AG10803 (cell line): Measurements from ENCODE around the gene OR2T4.

Experiments
- DNase-seq: peaks from one replicate; pipeline ENCODE4 v3.0.0; 2010; ENCODE audit warnings: low read depth
- H3K4me3 ChIP-seq: 2 replicates; pipeline ENCODE4 v1.5.1; 2011; ENCODE audit warnings: mild to moderate bottlenecking, low read length, control low read depth
- TF ChIP-seq, protein P1 (sequence below): conservative IDR thresholded peaks from 2 replicates; pipeline ENCODE4 v1.5.1; 2011; ENCODE audit warnings: mild to moderate bottlenecking, low read length, control low read depth, inconsistent platforms

Gene OR2T4

DNA sequence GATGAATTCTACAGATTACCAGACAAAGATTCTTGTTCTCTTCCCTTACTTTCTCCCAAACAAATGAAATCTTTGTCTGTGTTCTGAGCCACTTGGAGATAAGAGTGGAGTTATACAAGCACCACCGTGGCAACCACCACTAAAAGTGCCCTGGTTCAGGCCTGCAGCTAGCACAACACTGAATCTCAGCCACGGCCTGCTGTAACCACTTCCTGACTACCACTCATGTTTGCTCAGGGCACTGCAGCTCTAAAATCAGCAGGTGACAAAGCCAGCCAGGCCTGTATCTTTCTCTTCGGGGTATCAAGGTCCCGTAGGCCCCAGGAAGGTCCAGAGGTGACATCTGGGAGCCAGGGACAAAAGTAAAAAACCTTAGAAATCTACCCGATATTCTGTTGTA, 10.9 kb downstream of the OR2T4 start:
- no peak overlapping the region for H3K4me3 ChIP-seq
- TF ChIP-seq, protein P1, sequence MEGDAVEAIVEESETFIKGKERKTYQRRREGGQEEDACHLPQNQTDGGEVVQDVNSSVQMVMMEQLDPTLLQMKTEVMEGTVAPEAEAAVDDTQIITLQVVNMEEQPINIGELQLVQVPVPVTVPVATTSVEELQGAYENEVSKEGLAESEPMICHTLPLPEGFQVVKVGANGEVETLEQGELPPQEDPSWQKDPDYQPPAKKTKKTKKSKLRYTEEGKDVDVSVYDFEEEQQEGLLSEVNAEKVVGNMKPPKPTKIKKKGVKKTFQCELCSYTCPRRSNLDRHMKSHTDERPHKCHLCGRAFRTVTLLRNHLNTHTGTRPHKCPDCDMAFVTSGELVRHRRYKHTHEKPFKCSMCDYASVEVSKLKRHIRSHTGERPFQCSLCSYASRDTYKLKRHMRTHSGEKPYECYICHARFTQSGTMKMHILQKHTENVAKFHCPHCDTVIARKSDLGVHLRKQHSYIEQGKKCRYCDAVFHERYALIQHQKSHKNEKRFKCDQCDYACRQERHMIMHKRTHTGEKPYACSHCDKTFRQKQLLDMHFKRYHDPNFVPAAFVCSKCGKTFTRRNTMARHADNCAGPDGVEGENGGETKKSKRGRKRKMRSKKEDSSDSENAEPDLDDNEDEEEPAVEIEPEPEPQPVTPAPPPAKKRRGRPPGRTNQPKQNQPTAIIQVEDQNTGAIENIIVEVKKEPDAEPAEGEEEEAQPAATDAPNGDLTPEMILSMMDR: no peak
- no peak for DNase-seq

DNA sequence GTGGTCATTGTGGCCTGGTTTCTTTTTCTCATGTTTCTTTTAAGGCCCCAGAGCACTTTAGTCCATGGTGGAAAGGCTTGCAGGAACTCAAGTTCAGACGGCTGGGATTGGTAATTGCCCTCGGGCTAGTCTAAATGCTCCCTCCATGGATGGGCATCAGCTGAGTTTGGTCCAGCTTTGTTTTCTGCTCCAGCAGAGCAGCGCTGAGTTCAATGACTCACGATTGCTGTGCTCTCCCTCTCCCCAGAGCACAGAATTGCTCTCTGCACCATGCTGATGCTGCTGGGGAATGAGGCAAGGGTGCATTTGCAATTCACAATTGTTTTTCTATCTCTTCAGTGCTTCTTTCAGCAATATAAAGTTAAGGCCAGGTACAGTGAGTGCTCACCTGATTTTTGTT, 12.3 kb downstream of the OR2T4 start:
- H3K4me3 ChIP-seq: no peak overlapping the region
- DNase-seq: no peak
- TF ChIP-seq, protein P1: no peak

DNA sequence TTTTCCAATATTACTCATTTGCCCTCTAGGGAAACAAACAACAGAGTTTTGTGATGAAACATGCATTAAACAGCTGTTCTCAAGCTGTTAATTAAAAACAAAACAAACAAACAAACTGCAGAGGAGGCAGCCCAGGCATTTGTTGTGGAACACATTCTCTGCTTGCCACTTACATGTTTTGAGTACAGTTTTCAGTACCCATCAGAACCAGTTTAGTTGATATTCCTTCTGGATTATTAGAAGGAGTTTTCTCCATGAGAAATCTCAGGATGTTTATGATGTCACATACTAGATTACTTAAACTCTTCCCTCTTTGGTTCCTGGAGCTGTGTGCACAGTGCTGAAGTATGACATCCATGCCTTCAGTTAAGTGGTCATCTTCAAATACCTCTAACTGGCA, 14.0 kb downstream of the OR2T4 start, which contains the start of gene OR2T6:
Gene OR2T6, plus strand, starts transcription at position 301 of the 400 bp plus-strand sequence. CDS start 11,863 bp downstream, outside the sequence.
- DNase-seq: no peak
- TF ChIP-seq, protein P1: no peak
- H3K4me3 ChIP-seq: no peak within 1 kb of the TSS

DNA sequence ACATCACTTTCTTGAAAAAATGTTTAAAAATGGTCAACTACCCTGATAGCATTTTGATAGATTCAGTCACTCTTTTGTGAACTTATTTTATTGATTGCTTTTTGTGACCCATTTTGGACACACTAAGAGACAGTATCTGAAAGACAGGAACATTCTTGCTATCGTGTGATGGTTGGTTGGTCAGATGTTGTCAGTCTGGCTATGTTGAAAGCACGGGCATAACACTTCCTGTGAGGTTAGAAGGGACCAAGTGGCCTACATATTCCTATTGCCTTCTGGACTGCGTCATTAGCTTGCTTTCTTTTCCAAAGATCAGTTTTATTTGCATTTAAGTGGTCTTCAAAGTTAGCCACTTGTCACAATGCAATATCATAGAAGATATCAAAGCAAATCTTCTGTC, 15.5 kb downstream of the OR2T4 start:
- TF ChIP-seq, protein P1: no peak
- no peak overlapping the region for H3K4me3 ChIP-seq
- no peak for DNase-seq

DNA sequence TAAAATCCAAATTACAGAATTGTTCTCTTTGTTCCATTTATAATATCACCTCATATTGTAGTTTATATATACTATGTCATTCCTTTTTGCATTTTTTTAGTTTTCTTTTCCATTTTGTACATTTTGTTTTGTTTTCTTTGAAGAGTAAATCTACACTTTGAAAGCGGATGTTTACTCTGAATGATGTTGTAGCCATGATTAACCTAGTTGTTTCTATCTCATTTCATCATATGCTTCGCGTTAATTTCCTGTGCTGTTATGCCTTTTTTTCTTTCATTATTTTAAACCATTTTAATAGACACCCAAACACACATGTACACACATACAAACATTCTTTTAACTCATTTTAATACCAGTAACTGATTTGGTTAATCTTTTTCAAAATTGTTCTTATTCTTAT, 19.4 kb downstream of the OR2T4 start:
- TF ChIP-seq, protein P1: no peak
- no peak for DNase-seq
- no peak overlapping the region for H3K4me3 ChIP-seq

DNA sequence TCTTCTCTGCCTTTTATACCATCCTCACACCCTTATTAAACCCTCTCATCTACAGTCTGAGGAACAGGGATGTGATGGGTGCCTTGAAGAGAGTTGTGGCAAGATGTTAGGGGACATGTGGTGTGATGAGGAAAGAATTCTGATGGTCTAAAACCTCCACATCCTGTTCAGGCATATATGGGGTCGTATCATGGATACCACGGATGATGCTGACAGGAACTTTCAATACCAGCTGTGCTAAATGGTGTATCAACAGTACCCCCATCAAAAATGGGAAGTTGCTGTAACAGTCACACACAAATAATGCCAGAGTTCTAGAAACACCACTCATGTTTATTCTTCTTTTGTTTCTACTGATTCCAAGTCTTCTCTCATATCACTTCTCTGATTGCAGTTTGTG, 27.0 kb downstream of the OR2T4 start:
- no peak overlapping the region for H3K4me3 ChIP-seq
- no peak for DNase-seq
- TF ChIP-seq, protein P1: no peak

DNA sequence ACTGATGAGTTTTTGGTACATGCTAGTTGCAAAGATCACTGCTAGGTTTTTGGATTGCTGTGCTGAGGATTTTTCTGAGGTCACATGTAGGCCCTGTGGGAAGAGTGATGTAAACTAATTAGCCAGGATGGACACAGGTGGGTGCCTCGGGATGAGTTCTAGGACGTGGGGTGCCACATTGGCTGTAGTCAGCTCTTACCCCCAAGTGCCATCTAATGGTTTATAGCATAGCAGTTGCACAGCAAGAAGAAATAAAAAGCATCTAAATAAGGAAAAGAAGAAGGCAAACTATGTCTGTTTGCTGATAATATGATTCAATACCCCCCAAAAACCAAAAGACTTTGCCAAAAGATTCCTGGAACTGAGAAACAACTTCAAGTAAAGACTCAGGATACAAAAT, 31.6 kb downstream of the OR2T4 start:
- no peak overlapping the region for H3K4me3 ChIP-seq
- TF ChIP-seq, protein P1: no peak
- DNase-seq: no peak
